ENCODE results near the gene ENTR1. TPM values are rescaled to one million over a fixed set of nuclear protein-coding genes. Genes with fewer than 3 reads are reported as not detected.

The ENTR1 gene
- total and polyA plus RNA-seq, 2 donors (not counting 1 experiment from before 2014, with no cell fraction given), result 77.7 to 86.3 TPM

DNA sequence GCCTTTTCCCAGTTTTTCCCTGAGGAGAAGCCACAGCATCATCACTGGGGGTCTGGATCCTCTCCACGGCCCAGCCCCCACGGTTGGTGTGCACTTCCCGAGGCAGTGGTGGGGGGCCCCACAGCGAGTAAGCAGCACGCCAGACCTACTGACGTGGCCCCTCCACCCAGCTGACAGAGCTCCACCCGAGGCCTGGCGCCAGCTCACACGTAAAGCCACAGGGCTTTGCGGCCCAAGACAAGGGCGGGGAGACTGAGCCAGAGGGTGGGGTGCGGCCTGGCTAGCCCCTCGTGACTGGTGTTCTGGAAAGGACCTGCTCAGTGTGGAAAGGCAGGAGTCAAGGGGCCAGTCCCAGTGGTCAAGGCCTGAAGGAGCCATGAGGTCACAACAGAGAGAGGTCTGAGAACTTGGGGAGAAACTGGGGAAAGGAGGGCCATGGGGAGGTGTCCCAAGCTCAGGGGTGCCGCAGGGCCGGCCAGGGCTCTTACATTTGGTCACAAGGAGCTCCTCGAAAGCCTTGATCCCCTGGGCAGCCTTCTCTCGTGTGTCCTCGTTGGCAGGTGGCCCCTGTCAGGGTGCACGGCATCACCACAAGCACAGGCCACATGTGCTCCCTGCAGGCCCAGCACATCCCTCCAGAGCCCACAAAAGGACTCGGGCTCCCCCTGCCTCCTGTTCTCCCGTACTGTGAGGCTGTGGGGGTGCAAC lies 15.9 kb downstream of the ENTR1 start:
- intact Hi-C loops (cut with micrococcal nuclease), result no loop called here
- POLR2A ChIA-PET, result no interaction called here
- Histone ChIP-seq H3K9me3 (ENCODE audit: control extremely low read depth in 1 of 3, control insufficient read depth in 2 of 3, insufficient read depth in 1 of 3, low read length in 2 of 3) (no peaks in the 10 kb centered on the region), H3K79me2 (ENCODE audit: control insufficient read depth, insufficient read depth, low read length) (peaks cover 32% of the 10 kb centered on the region), H3K36me3 (replicated peaks in 1 of 2; ENCODE audit: control extremely low read depth in 1 of 2, control insufficient read depth in 1 of 2, extremely low read depth in 1 of 2, insufficient read depth in 2 of 2, low read length in 1 of 2) (peaks cover 3 to 68% of the 10 kb centered on the region in 2 experiments), H3K4me3 (ENCODE audit: control extremely low read depth in 1 of 5, extremely low read depth in 1 of 5, insufficient read depth in 1 of 5, low read depth in 2 of 5, low read length in 4 of 5) (no peak overlapping the region), H3K9ac (ENCODE audit: low read length) (no peak overlapping the region), H4K20me1 (ENCODE audit: control insufficient read depth, insufficient read depth, low read length, poor library complexity, severe bottlenecking) (peaks cover 24% of the 10 kb centered on the region), H3K27me3 (replicated peaks in 1 of 4; ENCODE audit: control extremely low read depth in 1 of 4, control insufficient read depth in 3 of 4, insufficient read depth in 4 of 4, low read length in 3 of 4) (no peaks in the 10 kb centered on the region), H3K4me2 (replicated peaks; ENCODE audit: low read depth, low read length, poor library complexity, severe bottlenecking) (no peak overlapping the region), H3K27ac (ENCODE audit: low read length in 2 of 2) (no peak overlapping the region), H3K4me1 (ENCODE audit: control insufficient read depth in 2 of 2, insufficient read depth in 2 of 2, low read length in 2 of 2) (peaks cover 9 to 10% of the 10 kb centered on the region in 2 donors), H2AFZ (ENCODE audit: insufficient read depth, low read depth, low read length, poor library complexity, severe bottlenecking) (no peak overlapping the region)
- CTCF ChIA-PET, result no interaction called here
- Mint-ChIP-seq H3K9me3 (ENCODE audit: insufficient read depth) (no peaks in the 10 kb centered on the region), H3K27me3 (no peaks in the 10 kb centered on the region), H3K4me1 (peaks cover 11% of the 10 kb centered on the region), H3K27ac (no peak overlapping the region), H3K4me3 (no peak overlapping the region)
- TF ChIP-seq EZH2 (IDR thresholded peaks at IDR 0.05; ENCODE audit: borderline replicate concordance, insufficient read depth, low read depth, low read length, poor library complexity, severe bottlenecking), result no peak
- TF ChIP-seq, protein P1, sequence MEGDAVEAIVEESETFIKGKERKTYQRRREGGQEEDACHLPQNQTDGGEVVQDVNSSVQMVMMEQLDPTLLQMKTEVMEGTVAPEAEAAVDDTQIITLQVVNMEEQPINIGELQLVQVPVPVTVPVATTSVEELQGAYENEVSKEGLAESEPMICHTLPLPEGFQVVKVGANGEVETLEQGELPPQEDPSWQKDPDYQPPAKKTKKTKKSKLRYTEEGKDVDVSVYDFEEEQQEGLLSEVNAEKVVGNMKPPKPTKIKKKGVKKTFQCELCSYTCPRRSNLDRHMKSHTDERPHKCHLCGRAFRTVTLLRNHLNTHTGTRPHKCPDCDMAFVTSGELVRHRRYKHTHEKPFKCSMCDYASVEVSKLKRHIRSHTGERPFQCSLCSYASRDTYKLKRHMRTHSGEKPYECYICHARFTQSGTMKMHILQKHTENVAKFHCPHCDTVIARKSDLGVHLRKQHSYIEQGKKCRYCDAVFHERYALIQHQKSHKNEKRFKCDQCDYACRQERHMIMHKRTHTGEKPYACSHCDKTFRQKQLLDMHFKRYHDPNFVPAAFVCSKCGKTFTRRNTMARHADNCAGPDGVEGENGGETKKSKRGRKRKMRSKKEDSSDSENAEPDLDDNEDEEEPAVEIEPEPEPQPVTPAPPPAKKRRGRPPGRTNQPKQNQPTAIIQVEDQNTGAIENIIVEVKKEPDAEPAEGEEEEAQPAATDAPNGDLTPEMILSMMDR (IDR thresholded peaks at IDR 0.05), result no peak
- DNase-seq (no peak), ATAC-seq (ENCODE audit: low read depth) (no peak)
- 97% methylated on average over 21 of the region's 21 CpGs for WGBS (ENCODE audit: insufficient coverage)

DNA sequence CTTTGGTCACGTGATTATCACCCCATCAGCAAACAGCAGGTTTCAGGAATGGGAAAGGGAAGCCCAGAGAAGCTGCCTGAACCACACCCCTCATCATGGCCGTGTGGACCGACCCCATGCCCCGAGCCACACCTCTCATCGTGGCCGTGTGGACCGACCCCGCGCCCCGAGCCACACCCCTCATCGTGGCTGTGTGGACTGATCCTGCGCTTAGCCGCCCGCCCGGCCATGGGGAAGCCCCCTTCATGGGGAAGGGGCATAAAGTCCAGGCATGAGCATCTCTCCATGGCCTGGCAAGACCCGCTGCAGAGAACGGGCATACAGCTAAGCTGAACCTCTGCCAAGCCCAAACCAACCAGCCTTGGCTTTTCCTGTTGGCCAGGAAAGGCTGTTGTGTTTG lies 16.9 kb downstream of the ENTR1 start:
- Histone ChIP-seq H4K20me1 (ENCODE audit: control insufficient read depth, insufficient read depth, low read length, poor library complexity, severe bottlenecking) (peaks cover 15% of the 10 kb centered on the region), H3K27me3 (replicated peaks in 1 of 4; ENCODE audit: control extremely low read depth in 1 of 4, control insufficient read depth in 3 of 4, insufficient read depth in 4 of 4, low read length in 3 of 4) (no peaks in the 10 kb centered on the region), H3K79me2 (ENCODE audit: control insufficient read depth, insufficient read depth, low read length) (peaks cover 22% of the 10 kb centered on the region), H3K4me1 (ENCODE audit: control insufficient read depth in 2 of 2, insufficient read depth in 2 of 2, low read length in 2 of 2) (peaks cover under 1% of the 10 kb centered on the region in 2 donors), H3K9ac (ENCODE audit: low read length) (no peak overlapping the region), H3K9me3 (ENCODE audit: control extremely low read depth in 1 of 3, control insufficient read depth in 2 of 3, insufficient read depth in 1 of 3, low read length in 2 of 3) (no peaks in the 10 kb centered on the region), H3K4me2 (replicated peaks; ENCODE audit: low read depth, low read length, poor library complexity, severe bottlenecking) (no peak overlapping the region), H3K27ac (ENCODE audit: low read length in 2 of 2) (no peak overlapping the region), H2AFZ (ENCODE audit: insufficient read depth, low read depth, low read length, poor library complexity, severe bottlenecking) (no peak overlapping the region), H3K4me3 (ENCODE audit: control extremely low read depth in 1 of 5, extremely low read depth in 1 of 5, insufficient read depth in 1 of 5, low read depth in 2 of 5, low read length in 4 of 5) (no peak overlapping the region), H3K36me3 (replicated peaks in 1 of 2; ENCODE audit: control extremely low read depth in 1 of 2, control insufficient read depth in 1 of 2, extremely low read depth in 1 of 2, insufficient read depth in 2 of 2, low read length in 1 of 2) (peaks cover 3 to 77% of the 10 kb centered on the region in 2 experiments)
- Mint-ChIP-seq H3K4me1 (peaks cover 2% of the 10 kb centered on the region), H3K27ac (no peak overlapping the region), H3K27me3 (no peaks in the 10 kb centered on the region), H3K4me3 (no peak overlapping the region), H3K9me3 (ENCODE audit: insufficient read depth) (no peaks in the 10 kb centered on the region)
- no peak for ATAC-seq (ENCODE audit: low read depth)
- TF ChIP-seq EZH2 (IDR thresholded peaks at IDR 0.05; ENCODE audit: borderline replicate concordance, insufficient read depth, low read depth, low read length, poor library complexity, severe bottlenecking), result no peak
- TF ChIP-seq, protein P1 (IDR thresholded peaks at IDR 0.05), result no peak
- CTCF ChIA-PET, result no interaction called here
- WGBS (ENCODE audit: insufficient coverage), result over 99% methylated on average over 12 of the region's 17 CpGs
- POLR2A ChIA-PET, result no interaction called here
- no peak for DNase-seq
- intact Hi-C loops (cut with micrococcal nuclease), result no loop called here

Data from B cell (primary cell).